GM21360 (cell line): Measurements from ENCODE around the gene KCTD2.
"Not testable (repeated sequence)": the region's sequence is repeated elsewhere in the genome, so short reads cannot be mapped to it uniquely, and the experiment has no call there.

ENCODE experiments used
- ATAC-seq: cut with Tn5 transposase; IDR thresholded peaks from one replicate; pipeline ENCODE4 v1.9.1; 2021; ENCODE audit warnings: mild to moderate bottlenecking, moderate library complexity; ENCODE audit not compliant: unreplicated experiment

Gene KCTD2

GRCh38 chr17:75046407-75047289 is at the start of gene KCTD2, which contains the start of gene ATP5PD:
Gene KCTD2 (plus strand): TSS chr17:75047225. CDS start chr17:75047251, 26 bp downstream.
Gene ATP5PD (minus strand): TSS chr17:75046969. CDS start chr17:75042650, 4,319 bp downstream.
- ATAC-seq: peak; percentile 94

GRCh38 chr17:74998783-74999182 is 48.2 kb upstream of the KCTD2 start:
- no peak for ATAC-seq

GRCh38 chr17:74999523-74999922 is 47.5 kb upstream of the KCTD2 start:
- no peak for ATAC-seq

GRCh38 chr17:75001915-75002843 is 44.8 kb upstream of the KCTD2 start:
- no peak for ATAC-seq

GRCh38 chr17:75003070-75003956 is 43.7 kb upstream of the KCTD2 start:
- no peak for ATAC-seq

- ATAC-seq: no peak
Measured at GRCh38 chr17:75003957-75004355, 43.1 kb upstream of the KCTD2 start.

- no peak for ATAC-seq
Measured at GRCh38 chr17:75004371-75004770, 42.7 kb upstream of the KCTD2 start.

GRCh38 chr17:75005291-75005690 is 41.7 kb upstream of the KCTD2 start:
- no peak for ATAC-seq

GRCh38 chr17:75006084-75006483 is 40.9 kb upstream of the KCTD2 start:
- ATAC-seq: not testable (repeated sequence)

- ATAC-seq: no peak
Measured at GRCh38 chr17:75006653-75007052, 40.4 kb upstream of the KCTD2 start.

GRCh38 chr17:75008373-75008772 is 38.7 kb upstream of the KCTD2 start:
- no peak for ATAC-seq

GRCh38 chr17:75009139-75009724 is 37.8 kb upstream of the KCTD2 start:
- no peak for ATAC-seq

GRCh38 chr17:75010683-75011400 is 36.2 kb upstream of the KCTD2 start:
- no peak for ATAC-seq

- no peak for ATAC-seq
Measured at GRCh38 chr17:75011401-75012095, 35.5 kb upstream of the KCTD2 start.

GRCh38 chr17:75012096-75012345 is 35.0 kb upstream of the KCTD2 start:
- no peak for ATAC-seq

- peak; percentile 69 for ATAC-seq
Measured at GRCh38 chr17:75012346-75013091, 34.5 kb upstream of the KCTD2 start, which contains the start of gene MRPL58. Gene MRPL58 (plus strand): TSS chr17:75012670. CDS start chr17:75012687, 17 bp downstream.

- ATAC-seq: no peak
Measured at GRCh38 chr17:75013092-75013559, 33.9 kb upstream of the KCTD2 start.

- no peak for ATAC-seq
Measured at GRCh38 chr17:75019146-75019545, 27.9 kb upstream of the KCTD2 start.
